A549 (cell line): ENCODE data around the gene KLHL3. TPM values are rescaled to one million over a fixed set of nuclear protein-coding genes. Genes with fewer than 3 reads are reported as not detected.

Experiments
- ATAC-seq, 2 experiments: fragments of 200-7000 bp in 1 of 2; fragments of >200 bp in 1 of 2; cut with Nextera tagmentation in 1 of 2; cut with Tn5 transposase in 1 of 2; 3 replicates each; pipeline versions ENCODE4 v1.8.0 to v1.9.1; 2018 to 2020; ENCODE audit warnings: mild to moderate bottlenecking in 1 of 2, moderate library complexity in 1 of 2
- CTCF ChIA-PET: fragments of 300-600 bp; sonication (Branson Sonifier 250); formaldehyde crosslinking; extraction: SDS; loops from one replicate; lab custom pipeline; 2021; ENCODE audit warnings: antibody characterized with exemption, inconsistent platforms; lab: Yijun Ruan, JAX
- POLR2A ChIA-PET: fragments of 350-600 bp; formaldehyde crosslinking; extraction: SDS; loops from one replicate; lab custom pipeline; 2021; ENCODE audit warnings: antibody characterized with exemption, inconsistent platforms; lab: Yijun Ruan, JAX
- DNase-seq, 2 experiments: peaks; one replicate each; pipeline versions ENCODE4 v3.0.0 to v3.0.0-alpha.2; 2011 to 2016; ENCODE audit warnings: low read depth in 1 of 2, low spot score in 1 of 2
- FAIRE-seq: peaks from 2 replicates; lab custom pipeline; 2011; peaks lifted over from hg19 to GRCh38; lab: Jason Lieb, UNC
- H3K27ac ChIP-seq, 2 experiments: fragments of >200 bp; sonication (Bioruptor Twin); formaldehyde crosslinking; 3 replicates each; pipeline ENCODE4 v1.5.1; 2016 to 2017
- H3K4me1 ChIP-seq: fragments of >200 bp; sonication (Bioruptor Twin); formaldehyde crosslinking; 3 replicates; pipeline ENCODE4 v1.6.1; 2016
- H3K4me2 ChIP-seq: fragments of >200 bp; sonication (Bioruptor Twin); formaldehyde crosslinking; 3 replicates; pipeline ENCODE4 v1.6.1; 2016
- H3K4me3 ChIP-seq: fragments of >200 bp; sonication (Bioruptor Twin); formaldehyde crosslinking; 3 replicates; pipeline ENCODE4 v1.5.1; 2016
- H3K9me3 ChIP-seq: fragments of >200 bp; sonication (Bioruptor Twin); formaldehyde crosslinking; 3 replicates; pipeline ENCODE4 v1.6.1; 2016
- CBX2 ChIP-seq: fragments of 200-600 bp; sonication (generic); IDR thresholded peaks from 2 replicates; pipeline ENCODE4 v1.6.1; 2016; ENCODE audit warnings: low read depth, mild to moderate bottlenecking, borderline replicate concordance
- CEBPB ChIP-seq, 2 experiments: fragments of >200 bp in 1 of 2; sonication (Bioruptor Twin) in 1 of 2; formaldehyde crosslinking in 1 of 2; IDR thresholded peaks; 2 replicates each; pipeline ENCODE4 v1.6.1; 2012 to 2016
- CTCF ChIP-seq: fragments of >200 bp; sonication (Bioruptor Twin); formaldehyde crosslinking; IDR thresholded peaks from 3 replicates; pipeline ENCODE4 v1.5.1; 2016
- E2F6 ChIP-seq: IDR thresholded peaks from 2 replicates; pipeline ENCODE4 v1.6.1; 2012; ENCODE audit warnings: low read depth, borderline replicate concordance
- ELK1 ChIP-seq: fragments of 150-350 bp; IDR thresholded peaks from 2 replicates; pipeline ENCODE4 v1.6.1; 2014; ENCODE audit warnings: low read depth, mild to moderate bottlenecking, low read length
- FOXS1 ChIP-seq: fragments of 250-450 bp; sonication (Bioruptor Pico); IDR thresholded peaks from 2 replicates; pipeline ENCODE4 v1.5.0; 2020; ENCODE audit warnings: mild to moderate bottlenecking, moderate library complexity
- GATA3 ChIP-seq: IDR thresholded peaks from 2 replicates; pipeline ENCODE4 v1.6.1; 2012; ENCODE audit warnings: borderline replicate concordance
- HOXB13 ChIP-seq: fragments of 250-450 bp; sonication (Bioruptor Pico); IDR thresholded peaks from 2 replicates; pipeline ENCODE4 v1.5.0; 2020; ENCODE audit warnings: low read depth, mild to moderate bottlenecking, moderate library complexity
- HOXB5 ChIP-seq: fragments of 250-450 bp; sonication (Bioruptor Pico); IDR thresholded peaks from 2 replicates; pipeline ENCODE4 v1.5.0; 2020; ENCODE audit warnings: mild to moderate bottlenecking, moderate library complexity
- KDM5A ChIP-seq: fragments of 200-600 bp; sonication (generic); IDR thresholded peaks from 2 replicates; pipeline ENCODE4 v1.6.1; 2016; ENCODE audit warnings: antibody characterized with exemption, mild to moderate bottlenecking
- MAFK ChIP-seq: fragments of 450-650 bp; IDR thresholded peaks from 2 replicates; pipeline ENCODE4 v1.6.1; 2014; ENCODE audit not compliant: partially characterized antibody
- MAX ChIP-seq: IDR thresholded peaks from 2 replicates; pipeline ENCODE4 v1.6.1; 2012
- NR3C1 ChIP-seq: fragments of >200 bp; sonication (Bioruptor Twin); formaldehyde crosslinking; IDR thresholded peaks from 3 replicates; pipeline ENCODE4 v1.6.1; 2017
- PHF8 ChIP-seq: fragments of 200-600 bp; sonication (generic); IDR thresholded peaks from 2 replicates; pipeline ENCODE4 v1.6.1; 2016; ENCODE audit warnings: low read depth, mild to moderate bottlenecking, antibody characterized with exemption, moderate library complexity, borderline replicate concordance
- RCOR1 ChIP-seq: fragments of 150-350 bp; IDR thresholded peaks from 2 replicates; pipeline ENCODE4 v1.6.1; 2014; ENCODE audit warnings: antibody characterized with exemption, low read length, low read depth
- SMC3 ChIP-seq: fragments of >200 bp; sonication (Bioruptor Twin); formaldehyde crosslinking; IDR thresholded peaks from 3 replicates; pipeline ENCODE4 v1.6.1; 2018; ENCODE audit warnings: inconsistent platforms
- TFCP2L1 ChIP-seq: fragments of 250-450 bp; sonication (Bioruptor Pico); IDR thresholded peaks from 2 replicates; pipeline ENCODE4 v1.5.0; 2021; ENCODE audit warnings: mild to moderate bottlenecking
- ZFP36 ChIP-seq: fragments of 450-650 bp; IDR thresholded peaks from 2 replicates; pipeline ENCODE4 v1.6.1; 2014; ENCODE audit warnings: borderline replicate concordance; ENCODE audit not compliant: partially characterized antibody
- whole genome bisulfite sequencing: methylation state at CpG from one replicate; pipeline ENCODE4 v1.1.6; 2017; ENCODE audit errors: missing lambda C conversion rate; 5-methylcytosine and 5-hydroxymethylcytosine counted together
- polyA plus RNA-seq, 4 experiments: library from polyadenylated mRNA; depleted of rRNA in 3 of 4; stranded (reverse); fragments of >200 nt; fragmentation: RNase III in 1 of 4; extraction: RNeasy Plus Mini Kit Qiagen cat#74134 plus additional on column Dnase treatment in 1 of 4; gene quantifications; 2 replicates in 3 of 4; 3 replicates in 1 of 4; pipeline ENCODE4 v1.2.3, GENCODE V29; 2011 to 2017
- TF ChIP-seq, protein P1 (sequence below): fragments of 250-450 bp; sonication (Bioruptor Pico); IDR thresholded peaks from 2 replicates; pipeline ENCODE4 v1.5.0; 2021; ENCODE audit warnings: mild to moderate bottlenecking, moderate library complexity, borderline replicate concordance
- TF ChIP-seq, protein P2 (sequence below): fragments of 200-600 bp; sonication (generic); IDR thresholded peaks from 2 replicates; pipeline ENCODE4 v1.6.1; 2016; ENCODE audit warnings: antibody characterized with exemption, mild to moderate bottlenecking, moderate library complexity
- TF ChIP-seq, protein P3 (sequence below): fragments of 250-450 bp; sonication (Bioruptor Pico); IDR thresholded peaks from 2 replicates; pipeline ENCODE4 v1.5.0; 2020; ENCODE audit warnings: low read depth, mild to moderate bottlenecking, moderate library complexity

KLHL3 gene
- polyA plus RNA-seq, 2 of the 4 experiments (the other 2 are of a cell fraction) = 0.35 to 1.1 TPM

DNA sequence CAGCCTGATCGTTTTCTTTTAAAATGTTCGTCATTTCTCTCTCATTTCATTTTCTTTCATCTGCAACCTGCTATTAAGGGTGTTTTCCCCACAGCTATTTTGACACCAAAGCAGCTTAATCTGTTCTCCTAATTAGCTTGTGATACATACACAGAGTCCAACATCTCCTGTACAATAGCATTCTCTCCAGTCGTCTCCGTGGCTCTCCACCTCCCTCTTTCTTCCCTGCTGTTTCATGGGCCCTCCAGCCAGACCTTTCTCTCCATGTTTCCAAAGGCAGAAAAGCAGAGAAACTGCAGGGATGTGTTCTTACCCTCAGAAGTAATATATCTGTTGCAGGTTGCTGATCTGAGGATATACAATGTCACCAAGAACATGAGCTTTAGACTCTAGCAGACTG lies 148.0 kb downstream of the KLHL3 start:
- Histone ChIP-seq H3K9me3 (peaks cover 8% of the 10 kb centered on the region; the same call in 1 of the 3 replicates), H3K4me3 (no peak overlapping the region), H3K4me2 (no peak overlapping the region), H3K27ac (no peak overlapping the region), H3K4me1 (no peaks in the 10 kb centered on the region)
- TF ChIP-seq, protein P1, sequence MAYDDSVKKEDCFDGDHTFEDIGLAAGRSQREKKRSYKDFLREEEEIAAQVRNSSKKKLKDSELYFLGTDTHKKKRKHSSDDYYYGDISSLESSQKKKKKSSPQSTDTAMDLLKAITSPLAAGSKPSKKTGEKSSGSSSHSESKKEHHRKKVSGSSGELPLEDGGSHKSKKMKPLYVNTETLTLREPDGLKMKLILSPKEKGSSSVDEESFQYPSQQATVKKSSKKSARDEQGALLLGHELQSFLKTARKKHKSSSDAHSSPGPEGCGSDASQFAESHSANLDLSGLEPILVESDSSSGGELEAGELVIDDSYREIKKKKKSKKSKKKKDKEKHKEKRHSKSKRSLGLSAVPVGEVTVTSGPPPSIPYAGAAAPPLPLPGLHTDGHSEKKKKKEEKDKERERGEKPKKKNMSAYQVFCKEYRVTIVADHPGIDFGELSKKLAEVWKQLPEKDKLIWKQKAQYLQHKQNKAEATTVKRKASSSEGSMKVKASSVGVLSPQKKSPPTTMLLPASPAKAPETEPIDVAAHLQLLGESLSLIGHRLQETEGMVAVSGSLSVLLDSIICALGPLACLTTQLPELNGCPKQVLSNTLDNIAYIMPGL (CRISPR knock-in tag) = no peak
- TF ChIP-seq SMC3 (no peak), CEBPB (IDR thresholded peaks at IDR 0.05) (no peak), MAFK (no peak), HOXB13 (CRISPR knock-in tag) (no peak), ZFP36 (no peak), GATA3 (no peak), E2F6 (no peak), ELK1 (no peak), HOXB5 (no peak), MAX (no peak)
- no peak for ATAC-seq
- ChIA-PET CTCF (interaction anchor here (0.9 kb wide), 1 partner anchor 267 kb away, joined by 4 read pairs; no protein-coding TSS in a partner anchor), POLR2A (no interaction called here)
- WGBS = 2% methylated on average over 4 of the region's 4 CpGs
- DNase-seq = no peak
- no peak for FAIRE-seq

GRCh38 chr5:137584262-137584661 lies 151.6 kb downstream of the KLHL3 start:
- ChIA-PET POLR2A (no interaction called here), CTCF (interaction anchor here (0.6 kb wide), 1 partner anchor 162 kb away, joined by 4 read pairs; no protein-coding TSS in a partner anchor)
- Histone ChIP-seq H3K9me3 (no peaks in the 10 kb centered on the region), H3K4me1 (no peaks in the 10 kb centered on the region), H3K4me2 (no peak overlapping the region), H3K27ac (no peak overlapping the region), H3K4me3 (no peak overlapping the region)
- FAIRE-seq = no peak
- DNase-seq = no peak
- no peak for TF ChIP-seq MAX
- TF ChIP-seq PHF8 = no peak
- TF ChIP-seq, protein P2, sequence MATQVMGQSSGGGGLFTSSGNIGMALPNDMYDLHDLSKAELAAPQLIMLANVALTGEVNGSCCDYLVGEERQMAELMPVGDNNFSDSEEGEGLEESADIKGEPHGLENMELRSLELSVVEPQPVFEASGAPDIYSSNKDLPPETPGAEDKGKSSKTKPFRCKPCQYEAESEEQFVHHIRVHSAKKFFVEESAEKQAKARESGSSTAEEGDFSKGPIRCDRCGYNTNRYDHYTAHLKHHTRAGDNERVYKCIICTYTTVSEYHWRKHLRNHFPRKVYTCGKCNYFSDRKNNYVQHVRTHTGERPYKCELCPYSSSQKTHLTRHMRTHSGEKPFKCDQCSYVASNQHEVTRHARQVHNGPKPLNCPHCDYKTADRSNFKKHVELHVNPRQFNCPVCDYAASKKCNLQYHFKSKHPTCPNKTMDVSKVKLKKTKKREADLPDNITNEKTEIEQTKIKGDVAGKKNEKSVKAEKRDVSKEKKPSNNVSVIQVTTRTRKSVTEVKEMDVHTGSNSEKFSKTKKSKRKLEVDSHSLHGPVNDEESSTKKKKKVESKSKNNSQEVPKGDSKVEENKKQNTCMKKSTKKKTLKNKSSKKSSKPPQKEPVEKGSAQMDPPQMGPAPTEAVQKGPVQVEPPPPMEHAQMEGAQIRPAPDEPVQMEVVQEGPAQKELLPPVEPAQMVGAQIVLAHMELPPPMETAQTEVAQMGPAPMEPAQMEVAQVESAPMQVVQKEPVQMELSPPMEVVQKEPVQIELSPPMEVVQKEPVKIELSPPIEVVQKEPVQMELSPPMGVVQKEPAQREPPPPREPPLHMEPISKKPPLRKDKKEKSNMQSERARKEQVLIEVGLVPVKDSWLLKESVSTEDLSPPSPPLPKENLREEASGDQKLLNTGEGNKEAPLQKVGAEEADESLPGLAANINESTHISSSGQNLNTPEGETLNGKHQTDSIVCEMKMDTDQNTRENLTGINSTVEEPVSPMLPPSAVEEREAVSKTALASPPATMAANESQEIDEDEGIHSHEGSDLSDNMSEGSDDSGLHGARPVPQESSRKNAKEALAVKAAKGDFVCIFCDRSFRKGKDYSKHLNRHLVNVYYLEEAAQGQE = no peak
- no peak for TF ChIP-seq CBX2
- no peak for TF ChIP-seq NR3C1
- TF ChIP-seq FOXS1 (CRISPR knock-in tag) = no peak
- TF ChIP-seq RCOR1 = no peak
- TF ChIP-seq TFCP2L1 (CRISPR knock-in tag) = no peak
- TF ChIP-seq CTCF = no peak
- TF ChIP-seq, protein P3, sequence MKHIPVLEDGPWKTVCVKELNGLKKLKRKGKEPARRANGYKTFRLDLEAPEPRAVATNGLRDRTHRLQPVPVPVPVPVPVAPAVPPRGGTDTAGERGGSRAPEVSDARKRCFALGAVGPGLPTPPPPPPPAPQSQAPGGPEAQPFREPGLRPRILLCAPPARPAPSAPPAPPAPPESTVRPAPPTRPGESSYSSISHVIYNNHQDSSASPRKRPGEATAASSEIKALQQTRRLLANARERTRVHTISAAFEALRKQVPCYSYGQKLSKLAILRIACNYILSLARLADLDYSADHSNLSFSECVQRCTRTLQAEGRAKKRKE (CRISPR knock-in tag) = no peak
- TF ChIP-seq KDM5A = no peak
- 0% methylated on average over 1 of the region's 1 CpG for WGBS
- ATAC-seq = no peak
